ENCODE results near the gene NTRK2.

DNA sequence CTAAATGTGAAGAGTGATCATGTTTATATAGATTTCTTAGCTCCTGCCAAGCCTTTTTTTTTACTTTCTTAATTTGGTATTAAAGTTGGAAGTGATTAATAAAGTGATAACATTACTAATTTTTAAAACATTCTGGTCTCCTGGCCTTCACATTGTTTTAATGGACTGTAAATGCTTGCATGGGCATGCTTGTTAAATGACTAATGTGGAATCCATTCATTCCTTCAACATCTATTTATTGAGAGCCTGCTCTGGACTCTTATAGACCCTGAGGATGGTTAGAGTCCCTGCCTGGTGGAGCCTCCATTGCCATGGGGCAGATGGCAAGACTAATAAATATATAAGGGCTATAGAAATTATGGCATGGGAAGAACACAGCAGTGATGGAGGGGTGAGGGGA is 103.5 kb downstream of the NTRK2 start:
- TF ChIP-seq, protein P1, sequence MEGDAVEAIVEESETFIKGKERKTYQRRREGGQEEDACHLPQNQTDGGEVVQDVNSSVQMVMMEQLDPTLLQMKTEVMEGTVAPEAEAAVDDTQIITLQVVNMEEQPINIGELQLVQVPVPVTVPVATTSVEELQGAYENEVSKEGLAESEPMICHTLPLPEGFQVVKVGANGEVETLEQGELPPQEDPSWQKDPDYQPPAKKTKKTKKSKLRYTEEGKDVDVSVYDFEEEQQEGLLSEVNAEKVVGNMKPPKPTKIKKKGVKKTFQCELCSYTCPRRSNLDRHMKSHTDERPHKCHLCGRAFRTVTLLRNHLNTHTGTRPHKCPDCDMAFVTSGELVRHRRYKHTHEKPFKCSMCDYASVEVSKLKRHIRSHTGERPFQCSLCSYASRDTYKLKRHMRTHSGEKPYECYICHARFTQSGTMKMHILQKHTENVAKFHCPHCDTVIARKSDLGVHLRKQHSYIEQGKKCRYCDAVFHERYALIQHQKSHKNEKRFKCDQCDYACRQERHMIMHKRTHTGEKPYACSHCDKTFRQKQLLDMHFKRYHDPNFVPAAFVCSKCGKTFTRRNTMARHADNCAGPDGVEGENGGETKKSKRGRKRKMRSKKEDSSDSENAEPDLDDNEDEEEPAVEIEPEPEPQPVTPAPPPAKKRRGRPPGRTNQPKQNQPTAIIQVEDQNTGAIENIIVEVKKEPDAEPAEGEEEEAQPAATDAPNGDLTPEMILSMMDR (IDR thresholded peaks at IDR 0.05; ENCODE audit: low read length) = no peak
- no peak for TF ChIP-seq EZH2 (IDR thresholded peaks at IDR 0.05; ENCODE audit: borderline replicate concordance, low read length)
